HG02970 (cell line): ENCODE measurements around the gene CEP170B.

Experiments used
- ATAC-seq: cut with Tn5 transposase; IDR thresholded peaks from one replicate; pipeline ENCODE4 v1.9.1; 2021; ENCODE audit warnings: mild to moderate bottlenecking, moderate library complexity, moderate number of reproducible peaks; ENCODE audit not compliant: unreplicated experiment, low FRiP score

Gene CEP170B

GRCh38 chr14:104866451-104867370, 1.6 kb downstream of the CEP170B start:
- no peak for ATAC-seq

- ATAC-seq = no peak
Observed at GRCh38 chr14:104867371-104868059, 2.4 kb downstream of the CEP170B start.

- no peak for ATAC-seq
Observed at GRCh38 chr14:104868060-104868740, 3.1 kb downstream of the CEP170B start.

- ATAC-seq = no peak
Observed at GRCh38 chr14:104868811-104869572, 3.9 kb downstream of the CEP170B start.

- ATAC-seq = no peak
Observed at GRCh38 chr14:104869669-104870367, 4.8 kb downstream of the CEP170B start.

- ATAC-seq = no peak
Observed at GRCh38 chr14:104870368-104871144, 5.5 kb downstream of the CEP170B start.

- no peak for ATAC-seq
Observed at GRCh38 chr14:104871145-104871655, 6.1 kb downstream of the CEP170B start.

GRCh38 chr14:104871656-104872468, 6.8 kb downstream of the CEP170B start:
- no peak for ATAC-seq

GRCh38 chr14:104872469-104873341, 7.6 kb downstream of the CEP170B start:
- no peak for ATAC-seq

GRCh38 chr14:104873380-104874055, 8.4 kb downstream of the CEP170B start:
- no peak for ATAC-seq

GRCh38 chr14:104874110-104874531, 9.1 kb downstream of the CEP170B start:
- no peak for ATAC-seq

GRCh38 chr14:104874571-104875411, 9.7 kb downstream of the CEP170B start:
- no peak for ATAC-seq

- ATAC-seq = no peak
Observed at GRCh38 chr14:104875412-104875751, 10.3 kb downstream of the CEP170B start.

GRCh38 chr14:104875811-104876210, 10.7 kb downstream of the CEP170B start:
- ATAC-seq = no peak

GRCh38 chr14:104876251-104876699, 11.2 kb downstream of the CEP170B start:
- no peak for ATAC-seq
